ENCODE results near the gene PSME3. TPM values are rescaled to one million over a fixed set of nuclear protein-coding genes. Genes with fewer than 3 reads are reported as not detected.

Gene PSME3
- total and polyA plus RNA-seq, 2 of the 13 experiments (the other 11 are each of a cell fraction or from before 2014, with no cell fraction given): 66.3 to 135 TPM

GRCh38 chr17:42886283-42887176 lies 53.3 kb downstream of the PSME3 start (continued):
- TF ChIP-seq ZBTB33 (CRISPR knock-in tag; IDR thresholded peaks at IDR 0.05) (peak; percentile 53), TGIF2 (CRISPR knock-in tag; IDR thresholded peaks at IDR 0.05) (peak; percentile 70; the same call in 1 of the 2 replicates), RFXANK (CRISPR knock-in tag; IDR thresholded peaks at IDR 0.05) (0 out of 2 replicates have a peak, but pooled peaks have one; percentile 16), SKI (IDR thresholded peaks at IDR 0.05; ENCODE audit: partially characterized antibody) (peak; percentile 48), JUN (CRISPR knock-in tag; IDR thresholded peaks at IDR 0.05) (peak; percentile 80), GATAD1 (CRISPR knock-in tag; IDR thresholded peaks at IDR 0.05) (peak; percentile 31; the same call in 1 of the 2 replicates), SOX5 (CRISPR knock-in tag; IDR thresholded peaks at IDR 0.05; ENCODE audit: borderline replicate concordance) (peak; percentile 59; the same call in 1 of the 2 replicates), SCMH1 (CRISPR knock-in tag; IDR thresholded peaks at IDR 0.05; ENCODE audit: borderline replicate concordance) (no peak), AGO2 (optimal IDR thresholded peaks at IDR 0.05; ENCODE audit: low read depth, low read length) (no peak), ZNF441 (CRISPR knock-in tag; IDR thresholded peaks at IDR 0.05; ENCODE audit: borderline replicate concordance) (peak; percentile 65), ZNF317 (CRISPR knock-in tag; IDR thresholded peaks at IDR 0.05) (peak; percentile 77), ZSCAN31 (CRISPR knock-in tag; IDR thresholded peaks at IDR 0.05; ENCODE audit: low read depth) (peak; percentile 83), ZSCAN9 (CRISPR knock-in tag; IDR thresholded peaks at IDR 0.05; ENCODE audit: borderline replicate concordance) (no peak), ZBTB8A (CRISPR knock-in tag; IDR thresholded peaks at IDR 0.05; ENCODE audit: borderline replicate concordance, low read depth) (0 out of 2 replicates have a peak, but pooled peaks have one; percentile 30), HIC2 (CRISPR knock-in tag; IDR thresholded peaks at IDR 0.05; ENCODE audit: low read depth) (peak; percentile 86), TARDBP (CRISPR knock-in tag; IDR thresholded peaks at IDR 0.05) (peak; percentile 70; the same call in 1 of the 2 replicates), PPARG (CRISPR knock-in tag; conservative IDR thresholded peaks at IDR 0.05) (peak; percentile 91), ZNF232 (CRISPR knock-in tag; IDR thresholded peaks at IDR 0.05; ENCODE audit: borderline replicate concordance) (peak; percentile 73; the same call in 1 of the 2 replicates), PHB2 (IDR thresholded peaks at IDR 0.05; ENCODE audit: partially characterized antibody) (no peak)
- TF ChIP-seq, protein P1, sequence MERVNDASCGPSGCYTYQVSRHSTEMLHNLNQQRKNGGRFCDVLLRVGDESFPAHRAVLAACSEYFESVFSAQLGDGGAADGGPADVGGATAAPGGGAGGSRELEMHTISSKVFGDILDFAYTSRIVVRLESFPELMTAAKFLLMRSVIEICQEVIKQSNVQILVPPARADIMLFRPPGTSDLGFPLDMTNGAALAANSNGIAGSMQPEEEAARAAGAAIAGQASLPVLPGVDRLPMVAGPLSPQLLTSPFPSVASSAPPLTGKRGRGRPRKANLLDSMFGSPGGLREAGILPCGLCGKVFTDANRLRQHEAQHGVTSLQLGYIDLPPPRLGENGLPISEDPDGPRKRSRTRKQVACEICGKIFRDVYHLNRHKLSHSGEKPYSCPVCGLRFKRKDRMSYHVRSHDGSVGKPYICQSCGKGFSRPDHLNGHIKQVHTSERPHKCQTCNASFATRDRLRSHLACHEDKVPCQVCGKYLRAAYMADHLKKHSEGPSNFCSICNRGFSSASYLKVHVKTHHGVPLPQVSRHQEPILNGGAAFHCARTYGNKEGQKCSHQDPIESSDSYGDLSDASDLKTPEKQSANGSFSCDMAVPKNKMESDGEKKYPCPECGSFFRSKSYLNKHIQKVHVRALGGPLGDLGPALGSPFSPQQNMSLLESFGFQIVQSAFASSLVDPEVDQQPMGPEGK (CRISPR knock-in tag; IDR thresholded peaks at IDR 0.05): peak; percentile 70; the same call in 1 of the 2 replicates
- TF ChIP-seq, protein P2, sequence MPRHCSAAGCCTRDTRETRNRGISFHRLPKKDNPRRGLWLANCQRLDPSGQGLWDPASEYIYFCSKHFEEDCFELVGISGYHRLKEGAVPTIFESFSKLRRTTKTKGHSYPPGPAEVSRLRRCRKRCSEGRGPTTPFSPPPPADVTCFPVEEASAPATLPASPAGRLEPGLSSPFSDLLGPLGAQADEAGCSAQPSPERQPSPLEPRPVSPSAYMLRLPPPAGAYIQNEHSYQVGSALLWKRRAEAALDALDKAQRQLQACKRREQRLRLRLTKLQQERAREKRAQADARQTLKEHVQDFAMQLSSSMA (CRISPR knock-in tag; IDR thresholded peaks at IDR 0.05): no peak
- TF ChIP-seq, protein P3, sequence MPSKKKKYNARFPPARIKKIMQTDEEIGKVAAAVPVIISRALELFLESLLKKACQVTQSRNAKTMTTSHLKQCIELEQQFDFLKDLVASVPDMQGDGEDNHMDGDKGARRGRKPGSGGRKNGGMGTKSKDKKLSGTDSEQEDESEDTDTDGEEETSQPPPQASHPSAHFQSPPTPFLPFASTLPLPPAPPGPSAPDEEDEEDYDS (CRISPR knock-in tag; IDR thresholded peaks at IDR 0.05): no peak; the same call in 1 of the 2 replicates

Data from HepG2 (cell line).